ENCODE measurements around the gene LACTBL1. TPM values are rescaled to one million over a fixed set of nuclear protein-coding genes. Genes with fewer than 3 reads are reported as not detected.
"Not testable (repeated sequence)": the region's sequence is repeated elsewhere in the genome, so short reads cannot be mapped to it uniquely, and the experiment has no call there.

Gene LACTBL1
- total RNA-seq, 1 donor from 2014 or later, result not detected

DNA sequence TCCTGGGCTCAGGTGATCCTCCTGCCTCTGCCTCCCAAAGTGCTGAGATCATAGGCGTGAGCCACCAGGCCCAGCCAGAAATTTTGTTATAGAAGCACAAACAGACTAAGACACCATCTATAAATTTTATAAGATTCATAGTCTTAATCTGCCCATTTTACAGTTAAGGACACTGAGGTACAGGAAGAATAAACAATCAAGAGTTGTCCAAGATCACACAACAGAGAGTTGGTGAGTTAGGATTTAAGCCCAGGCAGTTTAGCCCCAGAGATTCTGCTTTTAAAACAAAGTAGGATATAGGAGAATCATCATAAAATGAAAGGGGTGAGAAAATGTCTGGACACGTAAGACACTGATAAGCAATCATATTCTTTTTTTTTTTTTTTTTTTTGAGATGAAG is 36.2 kb upstream of the LACTBL1 start:
- no peak for FAIRE-seq
- H3K4me1 Mint-ChIP-seq (ENCODE audit: low read depth, unreplicated experiment), result peaks cover 6% of the 10 kb centered on the region

DNA sequence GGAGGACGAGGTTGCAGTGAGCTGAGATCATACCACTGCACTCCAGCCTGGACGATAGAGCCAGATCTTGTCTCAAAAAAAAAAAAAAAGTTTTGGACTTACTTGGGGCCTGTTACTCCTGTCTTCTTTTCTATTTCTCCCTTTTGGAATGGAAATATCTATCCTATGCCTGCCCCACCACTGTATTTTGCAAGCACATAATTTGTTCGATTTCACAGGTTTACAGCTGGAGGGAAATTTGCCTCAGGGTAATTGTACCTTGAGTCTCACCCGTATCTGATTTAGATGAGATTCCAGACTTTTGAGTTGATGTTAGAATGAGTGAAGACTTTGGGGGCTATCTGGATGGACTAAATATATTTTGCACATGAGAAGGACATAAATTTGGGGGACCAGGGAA is 34.4 kb upstream of the LACTBL1 start:
- Histone ChIP-seq H3K36me3 (ENCODE audit: insufficient read depth, low read length) (no peaks in the 10 kb centered on the region), H3K9me3 (ENCODE audit: insufficient read depth, low read depth, low read length) (no peaks in the 10 kb centered on the region), H2AFZ (ENCODE audit: low read depth, low read length) (no peak overlapping the region), H4K20me1 (ENCODE audit: insufficient read depth, low read length) (no peaks in the 10 kb centered on the region), H3K9ac (ENCODE audit: low read length) (no peak overlapping the region), H3K4me1 (ENCODE audit: insufficient read depth, low read length) (peaks cover 9% of the 10 kb centered on the region), H3K4me3 (ENCODE audit: insufficient read depth, low read depth, low read length) (no peak overlapping the region), H3K27me3 (ENCODE audit: insufficient read depth, low read length) (no peaks in the 10 kb centered on the region), H3K79me2 (ENCODE audit: insufficient read depth, low read length) (no peaks in the 10 kb centered on the region), H3K4me2 (ENCODE audit: low read length) (no peak overlapping the region), H3K27ac (ENCODE audit: low read depth, low read length) (no peak overlapping the region)
- TF ChIP-seq, protein P1, sequence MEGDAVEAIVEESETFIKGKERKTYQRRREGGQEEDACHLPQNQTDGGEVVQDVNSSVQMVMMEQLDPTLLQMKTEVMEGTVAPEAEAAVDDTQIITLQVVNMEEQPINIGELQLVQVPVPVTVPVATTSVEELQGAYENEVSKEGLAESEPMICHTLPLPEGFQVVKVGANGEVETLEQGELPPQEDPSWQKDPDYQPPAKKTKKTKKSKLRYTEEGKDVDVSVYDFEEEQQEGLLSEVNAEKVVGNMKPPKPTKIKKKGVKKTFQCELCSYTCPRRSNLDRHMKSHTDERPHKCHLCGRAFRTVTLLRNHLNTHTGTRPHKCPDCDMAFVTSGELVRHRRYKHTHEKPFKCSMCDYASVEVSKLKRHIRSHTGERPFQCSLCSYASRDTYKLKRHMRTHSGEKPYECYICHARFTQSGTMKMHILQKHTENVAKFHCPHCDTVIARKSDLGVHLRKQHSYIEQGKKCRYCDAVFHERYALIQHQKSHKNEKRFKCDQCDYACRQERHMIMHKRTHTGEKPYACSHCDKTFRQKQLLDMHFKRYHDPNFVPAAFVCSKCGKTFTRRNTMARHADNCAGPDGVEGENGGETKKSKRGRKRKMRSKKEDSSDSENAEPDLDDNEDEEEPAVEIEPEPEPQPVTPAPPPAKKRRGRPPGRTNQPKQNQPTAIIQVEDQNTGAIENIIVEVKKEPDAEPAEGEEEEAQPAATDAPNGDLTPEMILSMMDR (IDR thresholded peaks at IDR 0.05; ENCODE audit: insufficient read depth, low read depth, low read length), result no peak
- no peak for TF ChIP-seq EZH2 (IDR thresholded peaks at IDR 0.05; ENCODE audit: insufficient read depth, low read length)
- Mint-ChIP-seq H3K4me1 (ENCODE audit: low read depth, unreplicated experiment) (peaks cover 6% of the 10 kb centered on the region), H3K36me3 (ENCODE audit: low read depth, unreplicated experiment) (no peaks in the 10 kb centered on the region), H3K4me3 (ENCODE audit: unreplicated experiment) (no peak overlapping the region), H3K27ac (ENCODE audit: unreplicated experiment) (no peak overlapping the region), H3K27me3 (ENCODE audit: low read depth, unreplicated experiment) (peaks cover 8% of the 10 kb centered on the region), H3K9me3 (ENCODE audit: unreplicated experiment) (no peaks in the 10 kb centered on the region)
- no peak for FAIRE-seq
- DNase-seq (ENCODE audit: low read depth), result no peak

More for the DNA sequence above, 36.2 kb upstream of the LACTBL1 start:
- Histone ChIP-seq H3K27ac (ENCODE audit: low read depth, low read length) (no peak overlapping the region), H3K4me3 (ENCODE audit: insufficient read depth, low read depth, low read length) (no peak overlapping the region), H3K27me3 (ENCODE audit: insufficient read depth, low read length) (no peaks in the 10 kb centered on the region), H3K79me2 (ENCODE audit: insufficient read depth, low read length) (no peaks in the 10 kb centered on the region), H2AFZ (ENCODE audit: low read depth, low read length) (no peak overlapping the region), H3K36me3 (ENCODE audit: insufficient read depth, low read length) (no peaks in the 10 kb centered on the region), H3K9me3 (ENCODE audit: insufficient read depth, low read depth, low read length) (no peaks in the 10 kb centered on the region), H3K4me2 (ENCODE audit: low read length) (no peak overlapping the region), H3K9ac (ENCODE audit: low read length) (no peak overlapping the region), H3K4me1 (ENCODE audit: insufficient read depth, low read length) (peaks cover 11% of the 10 kb centered on the region), H4K20me1 (ENCODE audit: insufficient read depth, low read length) (no peaks in the 10 kb centered on the region)
- no peaks in the 10 kb centered on the region for H3K36me3 Mint-ChIP-seq (ENCODE audit: low read depth, unreplicated experiment)
- no peak overlapping the region for H3K4me3 Mint-ChIP-seq (ENCODE audit: unreplicated experiment)
- TF ChIP-seq, protein P1 (IDR thresholded peaks at IDR 0.05; ENCODE audit: insufficient read depth, low read depth, low read length), result no peak
- TF ChIP-seq EZH2 (IDR thresholded peaks at IDR 0.05; ENCODE audit: insufficient read depth, low read length), result no peak
- no peak overlapping the region for H3K27ac Mint-ChIP-seq (ENCODE audit: unreplicated experiment)
- no peak for DNase-seq (ENCODE audit: low read depth)
- H3K9me3 Mint-ChIP-seq (ENCODE audit: unreplicated experiment), result no peaks in the 10 kb centered on the region
- peaks cover 2% of the 10 kb centered on the region for H3K27me3 Mint-ChIP-seq (ENCODE audit: low read depth, unreplicated experiment)

DNA sequence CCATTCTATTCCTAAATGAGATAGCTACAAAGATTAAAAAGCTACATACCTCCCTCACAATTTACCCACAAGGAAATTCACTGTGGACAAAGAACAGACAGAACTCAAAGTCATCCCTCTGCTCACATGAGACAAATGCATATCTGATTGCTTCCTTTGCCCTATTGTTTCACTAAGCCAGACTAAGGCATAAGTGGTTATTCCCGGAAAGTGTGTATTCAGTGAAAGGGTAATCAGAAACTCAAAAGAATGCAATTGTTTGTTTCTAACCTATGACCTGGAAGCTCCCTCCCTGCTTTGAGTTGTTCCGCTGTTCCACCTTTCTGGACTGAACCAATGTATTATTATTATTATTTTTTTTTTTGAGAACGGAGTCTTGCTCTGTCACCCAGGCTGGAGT is 32.1 kb upstream of the LACTBL1 start:
- H3K9ac ChIP-seq (ENCODE audit: low read length); H4K20me1 ChIP-seq (ENCODE audit: insufficient read depth, low read length); H3K4me3 Mint-ChIP-seq (ENCODE audit: unreplicated experiment); H2AFZ ChIP-seq (ENCODE audit: low read depth, low read length); H3K4me2 ChIP-seq (ENCODE audit: low read length); H3K27ac Mint-ChIP-seq (ENCODE audit: unreplicated experiment); H3K9me3 Mint-ChIP-seq (ENCODE audit: unreplicated experiment); H3K79me2 ChIP-seq (ENCODE audit: insufficient read depth, low read length); H3K36me3 ChIP-seq (ENCODE audit: insufficient read depth, low read length); H3K27me3 Mint-ChIP-seq (ENCODE audit: low read depth, unreplicated experiment); FAIRE-seq; H3K36me3 Mint-ChIP-seq (ENCODE audit: low read depth, unreplicated experiment); H3K4me3 ChIP-seq (ENCODE audit: insufficient read depth, low read depth, low read length); DNase-seq (ENCODE audit: low read depth); H3K4me1 Mint-ChIP-seq (ENCODE audit: low read depth, unreplicated experiment); H3K9me3 ChIP-seq (ENCODE audit: insufficient read depth, low read depth, low read length); H3K27me3 ChIP-seq (ENCODE audit: insufficient read depth, low read length); H3K27ac ChIP-seq (ENCODE audit: low read depth, low read length); H3K4me1 ChIP-seq (ENCODE audit: insufficient read depth, low read length): not testable (repeated sequence)
